GM12878 (cell line): Measurements from ENCODE around the gene IER2. TPM values are rescaled to one million over a fixed set of nuclear protein-coding genes. Genes with fewer than 3 reads are reported as not detected.

ENCODE experiments used
- ATAC-seq: fragments of 200-7000 bp; cut with Tn5 transposase; 3 replicates; pipeline ENCODE4 v1.9.1; 2020; ENCODE audit warnings: mild to moderate bottlenecking, moderate library complexity
- BruUV-seq: library from RNA; stranded (reverse); fragments of 400-500 nt; replicated peaks from 2 replicates; lab custom pipeline; 2021; lab: Mats Ljungman, UMichigan
- CTCF ChIA-PET: fragments of 300-600 bp; sonication (Branson Sonifier 250); formaldehyde crosslinking; extraction: SDS; loops from one replicate; lab custom pipeline; 2021; ENCODE audit warnings: inconsistent platforms; lab: Yijun Ruan, JAX
- POLR2A ChIA-PET: fragments of 350-600 bp; formaldehyde crosslinking; extraction: SDS; loops from one replicate; lab custom pipeline; 2021; ENCODE audit warnings: inconsistent platforms; lab: Charles Lee
- RAD21 ChIA-PET: fragments of 300-600 bp; sonication (Branson Sonifier 250); formaldehyde crosslinking; loops from one replicate; lab custom pipeline; 2023; ENCODE audit warnings: antibody characterized with exemption; ENCODE audit not compliant: unreplicated experiment; lab: Charles Lee
- SMC1A ChIA-PET: fragments of 300-600 bp; sonication (Branson Sonifier 250); formaldehyde crosslinking; loops from one replicate; lab custom pipeline; 2023; ENCODE audit not compliant: unreplicated experiment, uncharacterized antibody; lab: Charles Lee
- DNase-seq: peaks from one replicate; pipeline ENCODE4 v3.0.0-alpha.2; 2011; ENCODE audit warnings: low read depth, low spot score
- FAIRE-seq: peaks from 3 replicates; lab custom pipeline; 2011; peaks lifted over from hg19 to GRCh38; lab: Jason Lieb, UNC
- H2AFZ ChIP-seq: 2 replicates; pipeline ENCODE4 v1.6.0; 2011; ENCODE audit warnings: low read depth, low read length, control low read depth; ENCODE audit not compliant: control insufficient read depth
- H3K27ac ChIP-seq: 2 replicates; pipeline ENCODE4 v1.5.1; 2011; ENCODE audit warnings: control low read depth; ENCODE audit not compliant: control insufficient read depth, insufficient read depth
- H3K27me3 ChIP-seq, 2 experiments: replicated peaks in 1 of 2; 2 replicates each; pipeline versions ENCODE4 v1.6.0 to v1.6.1; 2011; ENCODE audit warnings: low read length in 1 of 2; ENCODE audit not compliant: control insufficient read depth in 2 of 2, insufficient read depth in 2 of 2
- H3K36me3 ChIP-seq, 2 experiments: 2 replicates each; pipeline ENCODE4 v1.5.1; 2011; ENCODE audit warnings: low read length in 1 of 2; ENCODE audit not compliant: control insufficient read depth in 2 of 2, insufficient read depth in 2 of 2
- H3K4me1 ChIP-seq: 2 replicates; pipeline ENCODE4 v1.6.1; 2011; ENCODE audit warnings: mild to moderate bottlenecking, low read length, moderate library complexity, mixed read lengths; ENCODE audit not compliant: control insufficient read depth, insufficient read depth
- H3K4me2 ChIP-seq: 2 replicates; pipeline ENCODE4 v1.6.0; 2011; ENCODE audit warnings: control low read depth; ENCODE audit not compliant: control insufficient read depth, insufficient read depth
- H3K4me3 ChIP-seq: fragments of 200-600 bp; sonication (generic); 2 replicates; pipeline ENCODE4 v1.5.1; 2016
- H3K79me2 ChIP-seq: 2 replicates; pipeline ENCODE4 v1.6.0; 2011; ENCODE audit warnings: low read length; ENCODE audit not compliant: control insufficient read depth, insufficient read depth
- H3K9ac ChIP-seq: 2 replicates; pipeline ENCODE4 v1.8.0; 2011; ENCODE audit warnings: low read length, control low read depth, mixed read lengths; ENCODE audit not compliant: control insufficient read depth, insufficient read depth
- H3K9me3 ChIP-seq: replicated peaks from 3 replicates; pipeline ENCODE4 v1.5.1; 2011; ENCODE audit warnings: mild to moderate bottlenecking, low read length; ENCODE audit not compliant: control insufficient read depth, insufficient read depth
- H4K20me1 ChIP-seq: 2 replicates; pipeline ENCODE4 v1.6.0; 2011; ENCODE audit not compliant: control insufficient read depth, insufficient read depth
- BCL3 ChIP-seq: IDR thresholded peaks from 2 replicates; pipeline ENCODE4 v1.6.1; 2011; ENCODE audit warnings: borderline replicate concordance, low read depth, mild to moderate bottlenecking, moderate library complexity, low read length; ENCODE audit not compliant: insufficient read depth, poor library complexity, severe bottlenecking
- CEBPB ChIP-seq, 2 experiments: fragments of 150-350 bp in 1 of 2; IDR thresholded peaks; 2 replicates each; pipeline ENCODE4 v1.6.1; 2012 to 2014; ENCODE audit warnings: low read depth in 2 of 2, low read length in 2 of 2, borderline replicate concordance in 1 of 2, inconsistent platforms in 1 of 2
- CHD1 ChIP-seq: IDR thresholded peaks from 2 replicates; pipeline ENCODE4 v1.6.1; 2012; ENCODE audit warnings: low read depth, low read length, improper control_type of control experiment
- ETV6 ChIP-seq, 2 experiments: fragments of 450-650 bp in 1 of 2; IDR thresholded peaks in 1 of 2; conservative IDR thresholded peaks in 1 of 2; 2 replicates each; pipeline ENCODE4 v1.6.1; 2014; ENCODE audit warnings: antibody characterized with exemption in 1 of 2, borderline replicate concordance in 1 of 2, low read depth in 1 of 2, mild to moderate bottlenecking in 1 of 2, moderate library complexity in 1 of 2
- MEF2A ChIP-seq: IDR thresholded peaks from 2 replicates; pipeline ENCODE4 v1.6.1; 2011; ENCODE audit warnings: low read depth, mild to moderate bottlenecking, low read length, moderate library complexity; ENCODE audit not compliant: insufficient read depth
- MYB ChIP-seq: fragments of 150-350 bp; IDR thresholded peaks from 2 replicates; pipeline ENCODE4 v1.6.1; 2014; ENCODE audit warnings: mild to moderate bottlenecking, low read depth, low read length, borderline replicate concordance
- ZBTB11 ChIP-seq: fragments of 450-650 bp; formaldehyde crosslinking; IDR thresholded peaks from 2 replicates; pipeline ENCODE4 v1.5.0; 2022; ENCODE audit warnings: mild to moderate bottlenecking, missing genetic modification characterization
- ZNF592 ChIP-seq: fragments of 450-650 bp; IDR thresholded peaks from 2 replicates; pipeline ENCODE4 v1.6.1; 2017; ENCODE audit warnings: mild to moderate bottlenecking, moderate library complexity
- WGBS: methylation state at CpG from one replicate; pipeline ENCODE4 v1.1.6; 2016; ENCODE audit warnings: low lambda C conversion rate; ENCODE audit not compliant: insufficient replicate concordance, insufficient coverage; ENCODE audit errors: missing lambda C conversion rate; 5-methylcytosine and 5-hydroxymethylcytosine counted together
- in situ Hi-C: fragments of 300-500 bp; cut with MboI; formaldehyde crosslinking; loops from 9 replicates; pipeline ENCODE4 v1.14.3; 2018; ENCODE audit warnings: mixed read lengths
- intact Hi-C: fragments of 100-400 bp; cut with micrococcal nuclease; formaldehyde crosslinking; loops from one replicate; pipeline ENCODE4 v1.14.2; 2022; ENCODE audit not compliant: unreplicated experiment
- polyA plus RNA-seq, 11 experiments: library from polyadenylated mRNA; depleted of rRNA in 4 of 11; unstranded in 6 of 11; stranded (reverse) in 5 of 11; fragments of >200 nt; fragmentation: Nextera tagmentation in 4 of 11; fragmentation: Illumina TruSeq in 1 of 11; extraction: Ambion mirVana in 4 of 11; extraction: Trizol in 1 of 11; gene quantifications; 1 replicate in 1 of 11; 2 replicates in 10 of 11; pipeline versions ENCODE4 v1.2.1 to v1.2.3, GENCODE V29; 2011 to 2016; ENCODE audit warnings: inconsistent platforms in 2 of 11, missing spikeins in 2 of 11, low read depth in 1 of 11
- total RNA-seq, 4 experiments: library from RNA; depleted of rRNA in 3 of 4; stranded (reverse); fragments of >200 nt in 3 of 4; fragmentation: Illumina TruSeq in 1 of 4; extraction: Trizol in 1 of 4; gene quantifications; 2 replicates each; pipeline versions ENCODE4 v1.2.1 to v1.2.3, GENCODE V29; 2013 to 2021

The IER2 gene
- total and polyA plus RNA-seq, 10 of the 15 experiments (the other 5 are each of a cell fraction or from before 2014, with no cell fraction given): 2.8 to 94.5 (median 24.9) TPM

- no peaks in the 10 kb centered on the region for H3K27me3 ChIP-seq
- no peak for DNase-seq
- no peak for TF ChIP-seq CEBPB (IDR thresholded peaks at IDR 0.05; ENCODE audit: borderline replicate concordance in 1 of 2, low read depth in 2 of 2, low read length in 2 of 2)
- TF ChIP-seq MYB: no peak
- no peak for TF ChIP-seq ETV6 (conservative IDR thresholded peaks at IDR 0.05 in 1 of 2, IDR thresholded peaks at IDR 0.05 in 1 of 2; ENCODE audit: borderline replicate concordance in 1 of 2, low read depth in 1 of 2)
- no peak for TF ChIP-seq BCL3
- no peak for TF ChIP-seq CHD1
- no peak for TF ChIP-seq ZBTB11 (CRISPR knock-in tag)
- no peak for TF ChIP-seq ZNF592
- TF ChIP-seq MEF2A: no peak
- in situ Hi-C loops: loop anchor here (10.0 to 25.0 kb wide), 4 partner anchors 685 to 1572 kb away; partner anchors contain the start of genes ACP5 and ZNF627
- intact Hi-C loops: loop anchor here (5.0 to 10.0 kb wide), 3 partner anchors 33 to 845 kb away; partner anchors contain the start of gene RFX1
- no peak overlapping the region for H3K4me3 ChIP-seq
- H3K4me2 ChIP-seq: no peak overlapping the region
- peaks cover 57% of the 10 kb centered on the region for H3K4me1 ChIP-seq
- RAD21 ChIA-PET: interaction anchor here (1.1 kb wide), 1 partner anchor 42 kb away, joined by 4 read pairs; the partner anchor contains the start of gene NACC1
- H3K79me2 ChIP-seq: peaks cover 1% of the 10 kb centered on the region; the same call in 1 of the 2 replicates
- H4K20me1 ChIP-seq: no peaks in the 10 kb centered on the region
- BruUV-seq: no TSS peak
- no peak overlapping the region for H3K9ac ChIP-seq
- CTCF ChIA-PET: no interaction called here
- H3K9me3 ChIP-seq: no peaks in the 10 kb centered on the region
- POLR2A ChIA-PET: no interaction called here
- no peak for FAIRE-seq
- 100% methylated on average over 3 of the region's 3 CpGs for WGBS
- no peaks in the 10 kb centered on the region; a peak in 1 of 4 replicates for H3K36me3 ChIP-seq
- ATAC-seq: no peak
- no peak overlapping the region for H2AFZ ChIP-seq
- no peak overlapping the region for H3K27ac ChIP-seq
- SMC1A ChIA-PET: no interaction called here
Observed at GRCh38 chr19:13159713-13160112, 9.5 kb downstream of the IER2 start.
